Peyer's patch (tissue), 4 donors: ENCODE measurements around the gene SGCA.

Experiments used
- CTCF ChIP-seq, 6 experiments: fragments of 450-650 bp in 4 of 6; fragments of 200-600 bp in 2 of 6; sonication (generic) in 1 of 6; IDR thresholded peaks; one replicate each; pipeline ENCODE4 v1.5.1; 2017 to 2019; ENCODE audit warnings: antibody characterized with exemption in 6 of 6, mild to moderate bottlenecking in 3 of 6, moderate library complexity in 1 of 6
- POLR2A ChIP-seq, 2 donors: fragments of 450-650 bp; IDR thresholded peaks; one replicate each; pipeline ENCODE4 v1.5.1; 2017; ENCODE audit warnings: antibody characterized with exemption in 2 of 2, mild to moderate bottlenecking in 2 of 2, moderate library complexity in 2 of 2

- TF ChIP-seq POLR2A (IDR thresholded peaks at IDR 0.05) (no peak), CTCF (IDR thresholded peaks at IDR 0.05) (no peak)
These were observed 34.1 kb downstream of the SGCA start for GRCh38 chr17:50199803-50200456.
